ENCODE measurements around the gene TCN1.

DNA sequence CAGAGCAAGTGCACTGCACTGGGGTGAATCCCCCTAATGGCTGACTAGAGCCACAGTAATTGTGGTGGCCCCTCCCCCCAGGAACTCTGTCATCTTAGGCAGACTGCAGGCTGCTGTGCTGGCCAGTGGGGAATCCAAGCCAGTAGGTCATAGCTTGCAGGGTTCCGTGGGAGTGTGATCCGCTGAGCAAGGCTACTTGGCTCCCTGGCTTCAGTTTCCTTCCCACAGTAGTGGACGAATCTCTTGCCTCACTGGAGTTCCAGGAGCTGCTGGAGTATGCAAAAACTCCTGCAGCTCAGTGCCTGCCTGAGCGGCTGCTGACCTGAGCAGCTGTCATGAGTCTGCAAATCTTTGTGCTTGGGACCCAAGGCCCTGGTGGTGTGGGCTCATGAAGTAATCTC is 25.5 kb upstream of the TCN1 start:
- TF ChIP-seq POLR2AphosphoS5 (IDR thresholded peaks at IDR 0.05; ENCODE audit: low read depth, low read length), result no peak
- TF ChIP-seq, protein P1, sequence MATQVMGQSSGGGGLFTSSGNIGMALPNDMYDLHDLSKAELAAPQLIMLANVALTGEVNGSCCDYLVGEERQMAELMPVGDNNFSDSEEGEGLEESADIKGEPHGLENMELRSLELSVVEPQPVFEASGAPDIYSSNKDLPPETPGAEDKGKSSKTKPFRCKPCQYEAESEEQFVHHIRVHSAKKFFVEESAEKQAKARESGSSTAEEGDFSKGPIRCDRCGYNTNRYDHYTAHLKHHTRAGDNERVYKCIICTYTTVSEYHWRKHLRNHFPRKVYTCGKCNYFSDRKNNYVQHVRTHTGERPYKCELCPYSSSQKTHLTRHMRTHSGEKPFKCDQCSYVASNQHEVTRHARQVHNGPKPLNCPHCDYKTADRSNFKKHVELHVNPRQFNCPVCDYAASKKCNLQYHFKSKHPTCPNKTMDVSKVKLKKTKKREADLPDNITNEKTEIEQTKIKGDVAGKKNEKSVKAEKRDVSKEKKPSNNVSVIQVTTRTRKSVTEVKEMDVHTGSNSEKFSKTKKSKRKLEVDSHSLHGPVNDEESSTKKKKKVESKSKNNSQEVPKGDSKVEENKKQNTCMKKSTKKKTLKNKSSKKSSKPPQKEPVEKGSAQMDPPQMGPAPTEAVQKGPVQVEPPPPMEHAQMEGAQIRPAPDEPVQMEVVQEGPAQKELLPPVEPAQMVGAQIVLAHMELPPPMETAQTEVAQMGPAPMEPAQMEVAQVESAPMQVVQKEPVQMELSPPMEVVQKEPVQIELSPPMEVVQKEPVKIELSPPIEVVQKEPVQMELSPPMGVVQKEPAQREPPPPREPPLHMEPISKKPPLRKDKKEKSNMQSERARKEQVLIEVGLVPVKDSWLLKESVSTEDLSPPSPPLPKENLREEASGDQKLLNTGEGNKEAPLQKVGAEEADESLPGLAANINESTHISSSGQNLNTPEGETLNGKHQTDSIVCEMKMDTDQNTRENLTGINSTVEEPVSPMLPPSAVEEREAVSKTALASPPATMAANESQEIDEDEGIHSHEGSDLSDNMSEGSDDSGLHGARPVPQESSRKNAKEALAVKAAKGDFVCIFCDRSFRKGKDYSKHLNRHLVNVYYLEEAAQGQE (IDR thresholded peaks at IDR 0.05; ENCODE audit: insufficient read depth in 1 of 2, low read depth in 2 of 2, low read length in 2 of 2), result no peak
- no peak for TF ChIP-seq SIN3A (IDR thresholded peaks at IDR 0.05; ENCODE audit: borderline replicate concordance, insufficient read depth, low read length)
